Mesenteric fat pad (tissue), 1 donor: Measurements from ENCODE around the gene SLF2. TPM values are rescaled to one million over a fixed set of nuclear protein-coding genes. Genes with fewer than 3 reads are reported as not detected.

Experiments used
- DNase-seq: peaks from one replicate; pipeline ENCODE4 v3.0.0-alpha.2; 2020; ENCODE audit warnings: low spot score
- long read RNA-seq: library from polyadenylated mRNA; unstranded; transcript quantifications from one replicate; pipeline ENCODE4 v2.0.0, GENCODE V29; 2020
- total RNA-seq: library from RNA; stranded (reverse); fragmentation: NEBNext Ultra II Directional; extraction: Animal tissue kit (Norgen Biotek cat#: 25700); gene quantifications from one replicate; pipeline ENCODE4 v1.2.1, GENCODE V29; 2021
- donor health status: DM: yes; HTN: yes; CAD: no.

The SLF2 gene
- 18.4 TPM for total RNA-seq
- long read RNA-seq, partial matches to known transcripts: 9 of 12 reads
- long read RNA-seq, other reads (novel, unspliced or antisense): 2 of 12 reads

DNA sequence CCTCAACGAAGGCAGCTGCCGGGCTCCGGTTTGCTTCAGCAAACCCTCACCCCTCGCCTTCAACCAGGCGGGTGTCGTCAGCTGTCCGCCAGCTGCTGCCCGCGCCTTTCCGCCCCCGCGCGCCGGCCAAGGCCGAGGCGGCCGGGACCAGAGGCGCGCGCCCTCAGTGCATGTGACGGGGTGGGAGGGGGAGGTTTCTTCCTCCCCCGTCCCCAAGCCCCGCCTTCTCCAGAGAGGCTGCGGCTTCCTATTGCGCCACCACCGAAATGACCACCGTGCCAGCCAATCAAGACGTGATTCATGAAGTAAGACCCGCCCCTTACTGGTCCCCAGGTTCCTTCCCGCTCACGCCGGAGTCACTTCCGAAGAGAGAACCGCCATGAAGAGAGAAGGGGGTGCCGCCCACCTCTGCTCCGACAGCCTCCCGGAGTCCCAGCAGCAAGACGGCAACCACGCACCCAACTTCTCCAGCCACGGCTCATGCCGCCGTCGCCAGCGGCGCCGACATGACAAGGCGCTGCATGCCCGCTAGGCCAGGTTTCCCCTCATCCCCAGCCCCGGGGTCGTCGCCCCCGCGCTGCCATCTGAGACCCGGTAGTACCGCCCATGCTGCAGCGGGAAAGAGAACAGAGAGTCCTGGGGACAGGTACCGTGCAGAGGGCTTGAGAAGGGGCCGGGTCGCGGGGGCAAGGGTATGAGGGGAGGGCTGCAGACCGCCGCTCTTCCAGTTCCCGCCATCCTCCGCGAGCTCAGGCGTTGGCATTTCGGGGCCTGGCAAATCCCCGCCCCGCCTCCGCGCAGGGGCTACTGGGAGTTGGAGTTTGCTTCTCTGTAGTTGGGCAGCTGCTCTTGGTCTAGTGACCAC, at the start of gene SLF2:
Gene SLF2, plus strand, starts transcription at position 359 of the 865 bp plus-strand sequence. Its CDS starts 148 bp downstream, at position 507.
- peak; percentile 98 for DNase-seq

GRCh38 chr10:100863433-100863832, 49.3 kb upstream of the SLF2 start:
- no peak for DNase-seq

DNA sequence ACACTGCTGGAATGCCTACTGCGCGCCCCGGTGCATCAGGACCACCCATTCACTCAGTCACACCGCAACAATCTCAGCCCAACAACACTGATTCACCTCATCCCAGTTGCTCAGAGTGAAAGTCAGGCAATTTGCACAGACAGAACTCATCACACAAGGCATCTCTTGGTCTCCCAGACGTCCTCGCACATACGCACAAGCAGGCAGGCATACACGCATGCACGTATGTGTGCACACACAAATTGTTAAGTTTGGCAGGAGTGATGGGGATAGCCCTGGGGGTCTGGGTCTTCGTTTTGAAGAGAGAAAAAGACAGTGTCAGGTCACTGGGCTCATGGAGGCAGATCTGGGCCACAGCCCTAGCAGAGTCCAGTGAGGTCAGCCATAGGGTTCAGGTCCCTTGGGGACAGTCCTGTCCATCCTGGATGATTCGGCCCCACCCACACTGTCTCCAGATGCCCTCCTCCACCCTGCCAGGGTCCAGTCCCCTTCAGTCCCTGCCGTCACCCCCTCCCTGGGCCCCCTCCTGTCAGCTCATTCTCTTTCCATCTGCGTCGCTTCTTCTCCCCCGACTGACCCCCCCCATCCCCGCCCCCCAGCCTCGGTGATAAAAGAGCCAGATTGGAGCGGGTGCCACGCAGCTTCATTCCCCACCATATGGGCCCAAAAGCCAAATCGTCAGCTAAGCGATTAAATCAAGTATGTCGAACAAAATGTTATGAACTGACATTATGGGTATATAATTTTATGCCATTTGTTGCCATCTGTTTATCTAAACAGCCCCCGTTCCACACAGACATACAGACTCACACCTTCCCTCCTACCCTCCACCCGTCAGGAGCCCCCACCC, 48.5 kb upstream of the SLF2 start:
- DNase-seq: no peak

DNA sequence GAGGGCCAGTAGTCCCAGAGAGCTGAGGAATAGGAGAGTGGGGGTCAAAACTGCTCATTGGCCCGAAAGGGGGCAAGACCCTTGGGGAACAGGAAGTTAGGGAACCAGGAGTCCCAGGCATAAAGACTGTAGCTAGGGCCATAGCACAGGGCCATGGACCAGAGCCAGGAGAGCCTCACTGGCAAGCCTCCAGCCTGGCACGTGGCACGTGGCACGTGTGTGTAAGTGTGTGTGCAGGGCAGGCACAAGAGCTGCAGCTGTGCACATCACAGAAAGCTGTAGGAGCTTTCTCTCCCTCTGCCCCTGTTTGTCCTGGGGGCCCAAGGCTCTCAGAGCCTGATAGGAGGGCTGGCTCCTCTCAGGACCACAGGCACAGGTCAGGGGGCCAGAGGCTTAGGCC, 47.8 kb upstream of the SLF2 start:
- DNase-seq: no peak

DNA sequence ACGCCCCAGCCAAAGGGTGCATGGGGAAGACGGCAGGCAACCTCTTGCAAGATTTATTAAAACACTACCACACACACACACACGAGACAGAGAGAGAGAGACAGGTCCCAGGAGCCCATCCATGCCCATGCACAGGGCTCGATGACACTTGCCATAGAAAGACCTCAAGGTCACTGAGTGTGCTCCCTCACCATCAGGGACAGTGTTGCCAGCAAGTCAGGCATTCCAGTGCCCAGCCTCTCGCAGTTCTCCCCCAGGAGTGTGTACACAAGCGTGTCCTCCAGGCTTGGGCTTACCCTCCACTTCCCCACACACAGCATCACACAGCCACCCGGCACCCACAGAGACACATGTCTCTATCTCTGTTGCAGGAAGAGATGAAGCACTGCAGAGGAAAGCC, 46.8 kb upstream of the SLF2 start:
- no peak for DNase-seq

GRCh38 chr10:100866575-100867098, 46.1 kb upstream of the SLF2 start:
- DNase-seq: peak; percentile 78

- DNase-seq: no peak
These were observed 45.4 kb upstream of the SLF2 start for GRCh38 chr10:100867261-100867963.

DNA sequence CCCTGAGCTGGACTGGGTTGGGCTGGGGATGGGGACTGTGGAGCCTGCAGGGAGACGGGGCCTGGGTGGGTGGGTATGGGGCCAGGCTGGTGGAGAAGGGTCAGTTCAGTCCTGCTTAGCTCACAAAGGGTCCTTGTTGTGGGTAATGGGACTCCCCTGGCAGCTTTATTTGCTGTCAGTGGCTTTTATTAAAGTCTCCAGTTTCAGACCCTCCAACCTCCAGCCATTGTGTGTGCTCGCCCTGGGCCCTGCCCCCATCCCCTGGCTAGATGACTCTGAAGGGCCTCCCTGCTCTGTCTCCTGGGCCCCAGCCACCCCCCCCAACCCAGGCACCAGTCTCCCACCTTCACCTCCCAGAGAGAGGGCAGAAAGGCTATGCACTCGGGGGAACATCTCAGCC, 44.4 kb upstream of the SLF2 start:
- peak; percentile 55 for DNase-seq

DNA sequence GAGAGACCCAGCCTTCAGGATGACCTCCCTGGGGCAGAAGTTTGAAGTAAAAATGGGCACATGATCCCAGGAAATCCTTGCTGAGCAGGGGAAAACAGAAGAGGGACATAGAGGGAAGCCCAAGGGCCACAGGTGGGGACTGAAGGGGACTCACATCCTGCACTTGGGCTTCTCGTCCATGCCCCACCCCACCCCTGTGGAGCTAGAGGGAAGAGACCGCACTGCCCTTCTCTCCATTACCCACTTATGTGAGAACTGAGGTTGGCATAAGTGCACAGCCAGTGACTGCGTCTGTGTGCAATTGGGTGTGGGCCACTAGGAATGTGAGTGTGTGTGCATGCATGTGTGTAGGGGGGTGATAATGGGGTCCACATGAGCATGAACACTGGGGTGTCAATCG, 43.4 kb upstream of the SLF2 start:
- peak; percentile 65 for DNase-seq

DNA sequence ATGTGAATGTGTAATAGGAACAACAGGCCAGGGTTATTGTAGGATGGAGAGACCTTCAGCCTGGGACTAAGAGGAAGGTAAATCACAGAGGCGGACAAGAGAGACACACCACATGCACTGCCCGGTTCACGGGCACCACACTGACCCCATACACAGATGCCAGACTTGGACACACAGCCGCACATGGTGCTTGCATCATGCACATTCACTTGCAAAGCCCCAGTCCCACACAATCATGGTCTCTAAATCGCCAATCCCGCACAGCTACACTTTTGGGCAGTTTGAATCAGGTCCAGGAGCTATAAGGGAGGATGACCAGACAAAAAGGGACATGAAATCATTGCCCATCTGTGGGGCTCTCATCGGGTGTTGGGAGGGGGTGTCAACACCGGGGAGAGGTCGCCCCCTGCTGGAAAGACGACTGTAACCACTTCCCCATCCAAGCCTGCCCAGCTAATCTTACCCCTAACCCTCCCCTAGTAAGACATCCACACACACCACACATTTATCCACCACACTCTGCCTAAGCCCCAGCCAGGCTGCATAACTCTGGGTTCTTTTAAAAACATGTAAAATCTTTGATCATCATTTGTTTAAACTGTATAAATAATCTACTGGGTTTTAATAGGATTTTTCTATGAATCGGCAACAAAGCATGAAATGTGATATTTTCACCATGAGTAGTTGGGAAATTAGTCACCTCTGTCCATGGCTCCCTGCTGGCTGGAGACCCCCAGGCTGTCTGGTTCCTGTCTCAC, 40.5 kb upstream of the SLF2 start:
- peak; percentile 55 for DNase-seq

DNA sequence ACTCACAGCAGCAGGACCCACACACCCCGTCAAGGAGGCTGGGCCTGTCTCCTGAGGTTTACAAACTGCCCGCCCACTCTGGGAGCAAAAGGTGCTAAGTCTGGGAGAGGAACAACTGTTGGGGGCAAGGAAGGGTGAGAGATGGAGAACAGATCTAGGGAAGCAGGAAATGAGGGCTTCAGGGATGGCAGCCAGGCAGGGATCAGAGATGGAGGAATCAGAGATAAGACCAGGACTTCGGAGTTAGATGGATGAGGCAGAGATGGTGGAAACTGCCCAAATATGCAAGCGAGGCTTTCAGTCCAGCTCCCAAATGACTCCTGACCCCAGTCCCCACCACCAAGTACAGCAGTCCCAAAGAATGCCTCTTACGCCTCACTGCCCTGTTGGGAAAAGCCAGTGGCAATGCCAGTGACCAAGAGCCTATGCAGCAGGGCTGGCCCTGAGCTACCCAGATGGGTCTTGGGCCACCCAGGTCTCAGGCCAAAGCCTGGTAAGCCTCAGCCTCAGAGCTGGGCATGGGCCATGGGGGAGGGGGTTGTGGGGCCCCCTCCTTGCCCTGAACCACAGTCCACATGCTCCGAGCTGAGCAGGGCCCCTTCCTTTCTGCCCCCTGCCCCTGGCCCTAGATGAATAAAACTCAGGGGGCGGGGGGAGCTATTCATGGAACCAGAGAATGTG, 39.5 kb upstream of the SLF2 start:
- no peak for DNase-seq

- DNase-seq: no peak
These were observed 38.9 kb upstream of the SLF2 start for GRCh38 chr10:100873827-100874326.

DNA sequence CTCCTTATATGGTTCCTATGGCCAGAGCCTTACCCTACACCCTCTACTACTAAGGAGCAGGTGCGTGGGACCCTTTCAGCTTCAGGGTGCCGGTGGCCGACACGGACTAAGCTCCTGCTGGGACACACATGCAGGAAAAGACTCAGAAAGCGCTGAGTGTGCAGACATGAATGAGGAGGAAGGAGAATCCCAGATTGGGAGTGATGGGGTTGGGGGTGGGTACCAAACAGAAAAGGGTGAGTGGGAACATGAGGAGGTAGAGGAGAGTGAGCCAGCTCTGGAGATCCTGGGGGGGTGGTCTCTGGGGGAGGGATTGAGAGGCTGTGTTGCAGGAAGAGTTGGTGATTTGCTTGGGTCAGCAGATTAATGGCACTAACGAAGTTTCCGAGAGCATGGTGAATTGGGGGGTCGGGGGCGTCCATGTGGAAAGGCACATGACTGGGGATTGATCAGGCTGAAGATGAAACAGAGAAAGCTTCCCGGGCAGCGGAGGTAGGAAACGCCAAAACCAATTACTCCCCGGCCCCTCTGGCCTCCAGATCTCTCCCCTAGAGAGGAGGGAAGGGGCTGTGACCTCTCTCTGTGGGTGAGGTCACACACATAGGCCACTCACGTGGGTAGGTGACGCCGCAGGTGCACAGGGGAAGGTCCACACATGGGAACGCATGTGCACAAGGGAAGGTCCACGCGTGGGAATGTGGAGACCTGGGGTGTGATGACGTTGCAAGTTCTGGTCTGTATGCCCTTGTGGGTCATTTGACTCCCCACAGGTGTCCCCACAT, 37.9 kb upstream of the SLF2 start:
- DNase-seq: no peak

GRCh38 chr10:100875484-100876166, 37.1 kb upstream of the SLF2 start:
- DNase-seq: no peak

GRCh38 chr10:100876585-100877460, 35.9 kb upstream of the SLF2 start:
- DNase-seq: no peak

DNA sequence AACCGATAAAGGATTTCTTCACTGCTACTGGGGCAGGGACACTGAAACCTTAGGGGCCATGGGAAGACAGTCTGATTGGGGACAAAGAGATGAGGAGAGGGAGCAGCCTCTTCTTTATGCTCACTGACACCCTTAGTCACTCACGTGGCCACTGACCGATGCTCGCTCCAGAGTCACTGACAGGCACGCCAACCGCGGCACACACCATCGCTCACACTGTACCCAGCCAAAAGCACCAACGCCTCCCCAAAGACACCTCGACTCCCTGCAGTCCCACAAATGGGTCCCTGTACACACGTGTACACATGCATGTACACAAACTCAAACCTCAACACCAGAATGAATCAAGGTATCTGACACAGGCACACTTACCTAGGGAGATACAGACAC, 35.3 kb upstream of the SLF2 start:
- DNase-seq: no peak

DNA sequence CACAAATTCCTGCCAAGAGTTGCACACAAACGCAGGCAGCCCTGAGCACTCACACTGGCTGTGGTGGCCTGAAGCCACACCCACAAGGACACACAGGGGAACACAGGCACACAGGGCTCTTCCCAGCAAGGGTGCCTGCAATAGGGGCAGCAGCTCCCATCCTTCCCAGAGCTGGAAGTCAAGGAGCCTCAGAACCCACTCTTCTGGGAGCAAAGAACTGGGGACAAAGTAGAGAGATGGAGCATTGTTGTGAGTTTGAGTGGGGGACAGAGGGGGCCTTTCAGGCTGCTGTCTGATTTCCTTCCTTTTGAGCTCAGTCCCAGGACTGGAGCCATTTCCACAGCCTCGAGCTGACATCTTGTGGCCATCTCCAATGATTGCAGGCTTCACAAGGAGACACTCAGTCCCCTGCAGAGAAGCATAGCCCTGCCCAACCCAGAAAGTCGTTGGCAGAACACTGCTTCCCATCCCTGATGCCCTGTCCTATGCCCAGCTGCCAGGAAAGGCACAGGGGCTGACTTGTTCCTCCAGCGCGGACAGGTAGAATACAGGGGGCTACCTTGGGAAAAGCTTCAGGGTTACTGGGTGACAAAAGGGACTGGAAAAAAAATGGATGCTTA, 34.4 kb upstream of the SLF2 start:
- DNase-seq: no peak
